LNCaP clone FGC (cell line): ENCODE measurements around the gene THBS3.
"Not testable (repeated sequence)": the region's sequence is repeated elsewhere in the genome, so short reads cannot be mapped to it uniquely, and the experiment has no call there.

Experiments
- DNase-seq: peaks from one replicate; pipeline ENCODE4 v3.0.0-alpha.2; 2011; ENCODE audit warnings: low read depth
- H3K4me3 ChIP-seq: 2 replicates; pipeline ENCODE4 v1.5.1; 2011; ENCODE audit warnings: mild to moderate bottlenecking, low read depth, low read length, control low read depth
- CTCF ChIP-seq: IDR thresholded peaks from 2 replicates; pipeline ENCODE4 v1.5.1; 2012; ENCODE audit warnings: mild to moderate bottlenecking; ENCODE audit not compliant: control insufficient read depth, insufficient read depth; ENCODE audit errors: extremely low read depth

The THBS3 gene

GRCh38 chr1:155244368-155245162 lies 36.9 kb upstream of the THBS3 start:
- peak overlapping the region; percentile 70 for H3K4me3 ChIP-seq
- TF ChIP-seq CTCF: peak; percentile 51
- peak; percentile 98 for DNase-seq

- H3K4me3 ChIP-seq: no peak overlapping the region
- DNase-seq: no peak
These were observed 35.2 kb upstream of the THBS3 start for GRCh38 chr1:155242805-155243358.

GRCh38 chr1:155241841-155242264 lies 34.2 kb upstream of the THBS3 start:
- no peak overlapping the region for H3K4me3 ChIP-seq
- no peak for DNase-seq
- TF ChIP-seq CTCF: no peak

More at GRCh38 chr1:155242805-155243358, 35.2 kb upstream of the THBS3 start:
- no peak for TF ChIP-seq CTCF

- DNase-seq: peak; percentile 89
- H3K4me3 ChIP-seq: peak overlapping the region; percentile 47
- no peak for TF ChIP-seq CTCF
These were observed 33.5 kb upstream of the THBS3 start for GRCh38 chr1:155241069-155241679.

- no peak for TF ChIP-seq CTCF
- DNase-seq: no peak
These were observed 28.8 kb upstream of the THBS3 start for GRCh38 chr1:155236451-155236850.

GRCh38 chr1:155235375-155235774 lies 27.7 kb upstream of the THBS3 start:
- DNase-seq, H3K4me3 ChIP-seq: not testable (repeated sequence)

More at GRCh38 chr1:155236451-155236850, 28.8 kb upstream of the THBS3 start:
- no peak overlapping the region for H3K4me3 ChIP-seq

- DNase-seq: not testable (repeated sequence)
These were observed 25.8 kb upstream of the THBS3 start for GRCh38 chr1:155233502-155233901.

GRCh38 chr1:155232001-155232978 lies 24.6 kb upstream of the THBS3 start:
- DNase-seq, H3K4me3 ChIP-seq: not testable (repeated sequence)

More at GRCh38 chr1:155233502-155233901, 25.8 kb upstream of the THBS3 start:
- H3K4me3 ChIP-seq: not testable (repeated sequence)

- not testable (repeated sequence) for DNase-seq, H3K4me3 ChIP-seq
These were observed 23.6 kb upstream of the THBS3 start for GRCh38 chr1:155231302-155231701.
